BLaER1 treated with 17β-estradiol and CSF1 and Interleukin-3, amounts not matched to agents 10 nM and 100 nM (cell line): ENCODE measurements around the gene HAGHL.

ENCODE experiments used
- H3K27ac ChIP-seq, 11 experiments: shearing (Covaris generic); formaldehyde crosslinking; 2 replicates each; pipeline ENCODE4 v1.8.1; 2022
- H3K27me3 ChIP-seq, 11 experiments: shearing (Covaris generic); formaldehyde crosslinking; 2 replicates each; pipeline ENCODE4 v1.8.1; 2022
- H3K36me3 ChIP-seq, 11 experiments: shearing (Covaris generic); formaldehyde crosslinking; 2 replicates each; pipeline ENCODE4 v1.8.1; 2022
- H3K4me1 ChIP-seq, 10 experiments: shearing (Covaris generic); formaldehyde crosslinking; 2 replicates each; pipeline ENCODE4 v1.8.1; 2022
- H3K4me2 ChIP-seq, 11 experiments: shearing (Covaris generic); formaldehyde crosslinking; 2 replicates each; pipeline ENCODE4 v1.8.1; 2022
- H3K4me3 ChIP-seq, 10 experiments: shearing (Covaris generic); formaldehyde crosslinking; 2 replicates each; pipeline ENCODE4 v1.8.1; 2022
- H3K9ac ChIP-seq, 11 experiments: shearing (Covaris generic); formaldehyde crosslinking; 2 replicates each; pipeline ENCODE4 v1.8.1; 2022
- H3K9me3 ChIP-seq, 11 experiments: shearing (Covaris generic); formaldehyde crosslinking; replicated peaks in 1 of 11; 2 replicates each; pipeline ENCODE4 v1.8.1; 2022
- H4K20me1 ChIP-seq, 11 experiments: shearing (Covaris generic); formaldehyde crosslinking; 2 replicates each; pipeline ENCODE4 v1.8.1; 2022
- Cebpa-rat ChIP-seq, 11 experiments: shearing (Covaris generic); IDR thresholded peaks; 2 replicates each; pipeline ENCODE4 v1.8.1; 2022

HAGHL gene

GRCh38 chr16:704552-705380, 22.1 kb upstream of the HAGHL start:
- Histone ChIP-seq H3K27me3 (peaks cover 100% of the 10 kb centered on the region in 11 experiments), H3K27ac (no peak overlapping the region), H3K4me2 (peak overlapping the region in 7 of 11 experiments; percentile 3 to 88 (median 39); a peak in 9 of 22 replicates), H3K9me3 (no peaks in the 10 kb centered on the region), H3K4me1 (peaks cover 0 to 29% (median 15%) of the 10 kb centered on the region in 10 experiments; a peak in 16 of 20 replicates), H3K36me3 (no peaks in the 10 kb centered on the region), H3K9ac (no peak overlapping the region), H3K4me3 (peak overlapping the region in 3 of 10 experiments; percentile 24 to 62 (median 31); a peak in 3 of 20 replicates), H4K20me1 (peaks cover 0 to 98% (median 76%) of the 10 kb centered on the region in 11 experiments; a peak in 18 of 22 replicates)
- no peak for TF ChIP-seq Cebpa-rat (IDR thresholded peaks at IDR 0.05)

GRCh38 chr16:705431-706188, 21.3 kb upstream of the HAGHL start, which contains the start of gene FBXL16:
Gene FBXL16, minus strand, starts transcription at chr16:705801. Its CDS starts 8,396 bp downstream, at chr16:697405.
- H3K9ac ChIP-seq: peak within 1 kb of the TSS in 5 of 11 experiments; percentile 19 to 56 (median 47); a peak in 7 of 22 replicates
- peak within 1 kb of the TSS; percentile 83 to 94 (median 91) for H3K4me2 ChIP-seq
- no peaks in the 10 kb centered on the region for H3K36me3 ChIP-seq
- H4K20me1 ChIP-seq: peaks cover 0 to 98% (median 76%) of the 10 kb centered on the region in 11 experiments; a peak in 18 of 22 replicates
- no peak within 1 kb of the TSS for H3K27ac ChIP-seq
- H3K9me3 ChIP-seq: no peaks in the 10 kb centered on the region
- H3K4me1 ChIP-seq: peaks cover 0 to 37% (median 23%) of the 10 kb centered on the region in 10 experiments; a peak in 16 of 20 replicates
- H3K4me3 ChIP-seq: peak within 1 kb of the TSS; percentile 34 to 67 (median 57); a peak in 19 of 20 replicates
- H3K27me3 ChIP-seq: peaks cover 100% of the 10 kb centered on the region in 11 experiments
- no peak for TF ChIP-seq Cebpa-rat (IDR thresholded peaks at IDR 0.05)

- no peaks in the 10 kb centered on the region for H3K9me3 ChIP-seq
- peaks cover 0 to 98% (median 76%) of the 10 kb centered on the region in 11 experiments; a peak in 18 of 22 replicates for H4K20me1 ChIP-seq
- H3K4me1 ChIP-seq: peaks cover 0 to 45% (median 31%) of the 10 kb centered on the region in 10 experiments; a peak in 16 of 20 replicates
- peak overlapping the region; percentile 34 to 67 (median 57); a peak in 17 of 20 replicates for H3K4me3 ChIP-seq
- peak overlapping the region; percentile 83 to 94 (median 91) for H3K4me2 ChIP-seq
- peak overlapping the region in 1 of 11 experiments; percentile 32; a peak in 1 of 22 replicates for H3K9ac ChIP-seq
- H3K27me3 ChIP-seq: peaks cover 100% of the 10 kb centered on the region in 11 experiments
- no peaks in the 10 kb centered on the region for H3K36me3 ChIP-seq
- H3K27ac ChIP-seq: no peak overlapping the region
- TF ChIP-seq Cebpa-rat (IDR thresholded peaks at IDR 0.05): no peak
These were observed 20.5 kb upstream of the HAGHL start for GRCh38 chr16:706189-707061.

- Histone ChIP-seq H3K9me3 (no peaks in the 10 kb centered on the region), H3K4me2 (peak overlapping the region in 5 of 11 experiments; percentile 88 to 93 (median 91); a peak in 7 of 22 replicates), H3K27ac (no peak overlapping the region), H3K36me3 (no peaks in the 10 kb centered on the region), H3K4me3 (no peak overlapping the region), H4K20me1 (peaks cover 0 to 94% (median 76%) of the 10 kb centered on the region in 11 experiments; a peak in 18 of 22 replicates), H3K27me3 (peaks cover 96 to 100% (median 99%) of the 10 kb centered on the region in 11 experiments), H3K4me1 (peaks cover 0 to 51% (median 35%) of the 10 kb centered on the region in 10 experiments; a peak in 16 of 20 replicates), H3K9ac (no peak overlapping the region)
- TF ChIP-seq Cebpa-rat (IDR thresholded peaks at IDR 0.05): no peak
These were observed 19.8 kb upstream of the HAGHL start for GRCh38 chr16:707062-707538.

GRCh38 chr16:708019-708418, 18.9 kb upstream of the HAGHL start:
- no peak overlapping the region for H3K4me3 ChIP-seq
- no peaks in the 10 kb centered on the region for H3K36me3 ChIP-seq
- no peak overlapping the region for H3K4me2 ChIP-seq
- no peak for TF ChIP-seq Cebpa-rat (IDR thresholded peaks at IDR 0.05)
- H3K9me3 ChIP-seq: no peaks in the 10 kb centered on the region
- H3K27me3 ChIP-seq: peaks cover 86 to 100% (median 96%) of the 10 kb centered on the region in 11 experiments
- no peak overlapping the region for H3K9ac ChIP-seq
- H4K20me1 ChIP-seq: peaks cover 0 to 86% (median 67%) of the 10 kb centered on the region in 11 experiments; a peak in 18 of 22 replicates
- peaks cover 0 to 51% (median 35%) of the 10 kb centered on the region in 10 experiments; a peak in 16 of 20 replicates for H3K4me1 ChIP-seq
- H3K27ac ChIP-seq: no peak overlapping the region

- Histone ChIP-seq H3K36me3 (no peaks in the 10 kb centered on the region), H4K20me1 (peaks cover 0 to 81% (median 58%) of the 10 kb centered on the region in 11 experiments; a peak in 17 of 22 replicates), H3K27ac (no peak overlapping the region), H3K4me1 (peaks cover 3 to 52% (median 37%) of the 10 kb centered on the region in 10 experiments), H3K9ac (no peak overlapping the region), H3K4me2 (no peak overlapping the region), H3K4me3 (no peak overlapping the region), H3K27me3 (peaks cover 77 to 97% (median 89%) of the 10 kb centered on the region in 11 experiments), H3K9me3 (no peaks in the 10 kb centered on the region)
- TF ChIP-seq Cebpa-rat (IDR thresholded peaks at IDR 0.05): no peak
These were observed 17.9 kb upstream of the HAGHL start for GRCh38 chr16:708959-709358.

- H3K27me3 ChIP-seq: peaks cover 68 to 95% (median 89%) of the 10 kb centered on the region in 11 experiments
- H3K27ac ChIP-seq: no peak overlapping the region
- no peak overlapping the region; a peak in 1 of 22 replicates for H3K9ac ChIP-seq
These were observed 17.1 kb upstream of the HAGHL start for GRCh38 chr16:709566-710499.

More at GRCh38 chr16:709566-710499, 17.1 kb upstream of the HAGHL start:
- TF ChIP-seq Cebpa-rat (IDR thresholded peaks at IDR 0.05): no peak
- no peak overlapping the region; a peak in 1 of 20 replicates for H3K4me3 ChIP-seq
- H3K9me3 ChIP-seq: no peaks in the 10 kb centered on the region
- H3K36me3 ChIP-seq: no peaks in the 10 kb centered on the region
- peaks cover 0 to 80% (median 50%) of the 10 kb centered on the region in 11 experiments; a peak in 17 of 22 replicates for H4K20me1 ChIP-seq
- H3K4me2 ChIP-seq: peak overlapping the region in 8 of 11 experiments; percentile 54 to 82 (median 59); a peak in 16 of 22 replicates
- H3K4me1 ChIP-seq: peaks cover 10 to 57% (median 43%) of the 10 kb centered on the region in 10 experiments
